Retinal pigment epithelial cell (primary cell): Measurements from ENCODE around the gene ZNF283.

ENCODE experiments used
- DNase-seq: peaks from one replicate; pipeline ENCODE4 v3.0.0-alpha.2; 2010; ENCODE audit warnings: low read depth
- H3K4me3 ChIP-seq: 2 replicates; pipeline ENCODE4 v1.5.1; 2011; ENCODE audit warnings: mild to moderate bottlenecking, low read length, control low read depth, moderate library complexity
- CTCF ChIP-seq: conservative IDR thresholded peaks from 2 replicates; pipeline ENCODE4 v1.5.1; 2011; ENCODE audit warnings: low read depth, low read length, control low read depth, inconsistent platforms

Gene ZNF283

GRCh38 chr19:43782311-43782660 is 44.8 kb upstream of the ZNF283 start:
- no peak overlapping the region for H3K4me3 ChIP-seq
- TF ChIP-seq CTCF = no peak
- DNase-seq = no peak

DNA sequence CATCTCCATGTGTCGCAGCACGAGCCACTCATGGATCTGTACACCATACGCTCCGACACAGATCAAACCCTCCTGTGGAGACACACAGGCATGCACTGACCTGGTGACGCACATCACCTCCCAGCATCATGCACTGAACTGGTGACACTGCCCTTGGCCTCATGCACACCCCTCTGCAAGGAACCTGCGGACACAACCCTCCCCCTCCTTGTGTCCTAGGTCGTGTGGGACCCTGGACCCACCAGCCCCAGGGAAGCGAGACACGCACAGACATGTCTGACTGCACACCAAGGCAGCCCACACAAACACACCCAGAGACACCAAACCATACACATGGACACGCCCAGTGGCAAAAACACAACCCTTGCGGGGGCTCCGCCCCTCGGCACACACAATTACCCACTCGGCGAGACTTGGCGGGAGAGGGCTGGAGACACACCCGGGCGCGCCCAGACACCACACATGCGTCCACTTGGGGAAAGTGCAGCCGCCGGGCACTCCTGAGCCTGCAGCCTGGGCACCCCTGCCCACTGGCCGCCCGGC is 44.4 kb upstream of the ZNF283 start:
- no peak overlapping the region for H3K4me3 ChIP-seq
- no peak for DNase-seq
- no peak for TF ChIP-seq CTCF

GRCh38 chr19:43783636-43784035 is 43.5 kb upstream of the ZNF283 start:
- TF ChIP-seq CTCF = no peak
- DNase-seq = no peak
- no peak overlapping the region for H3K4me3 ChIP-seq

GRCh38 chr19:43784241-43784980 is 42.7 kb upstream of the ZNF283 start:
- no peak for TF ChIP-seq CTCF
- no peak overlapping the region for H3K4me3 ChIP-seq
- DNase-seq = peak; percentile 65

DNA sequence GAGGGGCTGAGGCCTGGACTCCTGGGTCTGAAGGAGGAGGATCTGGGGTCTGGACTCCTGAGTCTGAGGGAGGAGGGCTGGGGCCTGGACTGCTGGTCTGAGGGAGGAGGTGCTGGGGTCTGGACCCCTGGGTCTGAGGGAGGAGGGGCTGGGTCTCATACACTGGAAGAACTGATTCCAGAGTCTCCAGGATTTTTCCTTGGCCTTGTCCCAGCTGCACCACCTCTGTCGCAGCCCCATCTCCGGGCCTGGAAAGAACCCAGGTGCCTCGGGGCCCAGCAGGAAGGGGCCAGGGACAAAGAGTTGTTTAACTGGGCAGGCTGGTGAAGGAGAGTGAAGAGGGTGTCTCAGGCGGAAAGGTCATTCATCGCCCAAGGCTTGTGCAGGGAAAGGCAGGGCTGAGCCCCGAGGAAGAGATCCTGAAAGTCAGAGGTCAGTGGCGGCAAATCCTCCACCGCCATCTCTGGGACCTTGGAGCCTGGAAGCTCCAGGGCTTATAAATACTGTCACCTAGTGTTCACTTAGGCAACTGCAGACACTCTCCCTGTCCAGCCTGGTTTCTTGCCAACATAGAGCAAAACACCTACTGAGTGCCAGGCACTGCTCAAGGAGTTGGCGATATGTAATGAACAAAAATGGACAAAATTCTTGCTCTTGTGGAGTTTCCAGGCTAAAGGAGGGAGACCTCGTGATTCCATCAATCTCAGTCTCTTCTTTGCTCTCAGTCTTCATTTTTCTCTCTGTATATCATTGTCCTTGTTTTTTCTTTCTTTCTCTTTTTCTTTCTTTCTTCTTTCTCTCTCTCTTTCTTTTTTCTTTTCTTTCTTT is 41.9 kb upstream of the ZNF283 start:
- peak; percentile 100 for TF ChIP-seq CTCF
- DNase-seq = no peak
- no peak overlapping the region for H3K4me3 ChIP-seq

DNA sequence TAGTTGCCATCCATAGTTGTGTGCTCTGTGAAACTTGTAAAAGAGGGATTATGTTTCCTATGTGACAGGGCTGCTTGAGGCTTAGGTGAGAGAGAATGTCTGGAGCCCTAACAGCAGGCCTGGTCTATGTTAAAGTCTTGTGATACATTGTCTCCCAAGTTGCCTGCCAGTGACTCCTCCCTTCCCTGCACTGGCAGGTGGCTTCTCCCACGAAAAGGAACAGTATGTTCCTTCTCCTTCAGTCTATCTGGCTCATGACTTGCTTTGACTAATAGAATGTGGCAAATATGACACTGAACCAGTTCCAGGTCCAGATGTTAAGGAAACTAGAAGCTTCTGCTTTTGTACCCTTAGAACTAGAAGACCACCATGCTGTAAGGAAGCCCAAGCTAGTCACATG is 40.5 kb upstream of the ZNF283 start:
- no peak for DNase-seq
- H3K4me3 ChIP-seq = no peak overlapping the region
- TF ChIP-seq CTCF = no peak
